ENCODE data around the gene MUC4. TPM values are rescaled to one million over a fixed set of nuclear protein-coding genes. Genes with fewer than 3 reads are reported as not detected.
"Not testable (repeated sequence)": the region's sequence is repeated elsewhere in the genome, so short reads cannot be mapped to it uniquely, and the experiment has no call there.

The MUC4 gene
- total RNA-seq, 1 donor from 2014 or later, result not detected

- DNase-seq (ENCODE audit: low spot score), result peak; percentile 97
- Mint-ChIP-seq H3K4me3 (ENCODE audit: unreplicated experiment) (no peak overlapping the region), H3K36me3 (ENCODE audit: low read depth) (peaks cover 27% of the 10 kb centered on the region), H3K9me3 (ENCODE audit: low read depth) (no peaks in the 10 kb centered on the region), H3K4me1 (ENCODE audit: low read depth) (no peaks in the 10 kb centered on the region), H3K27me3 (ENCODE audit: low read depth) (peaks cover 13% of the 10 kb centered on the region), H3K27ac (ENCODE audit: unreplicated experiment) (no peak overlapping the region)
- TF ChIP-seq CTCF (IDR thresholded peaks at IDR 0.05), result no peak
These were observed 78.8 kb downstream of the MUC4 start for GRCh38 chr3:195732940-195733339.

- H3K27ac Mint-ChIP-seq (ENCODE audit: unreplicated experiment), result no peak overlapping the region
- H3K27me3 Mint-ChIP-seq (ENCODE audit: low read depth), result peaks cover 9% of the 10 kb centered on the region
- peaks cover 25% of the 10 kb centered on the region for H3K36me3 Mint-ChIP-seq (ENCODE audit: low read depth)
- no peaks in the 10 kb centered on the region for H3K9me3 Mint-ChIP-seq (ENCODE audit: low read depth)
- DNase-seq (ENCODE audit: low spot score), result peak; percentile 91
- no peak overlapping the region for H3K4me3 Mint-ChIP-seq (ENCODE audit: unreplicated experiment)
- no peaks in the 10 kb centered on the region for H3K4me1 Mint-ChIP-seq (ENCODE audit: low read depth)
- no peak for TF ChIP-seq CTCF (IDR thresholded peaks at IDR 0.05)
These were observed 80.3 kb downstream of the MUC4 start for GRCh38 chr3:195731356-195731905.

GRCh38 chr3:195729476-195730251 is 82.1 kb downstream of the MUC4 start:
- Mint-ChIP-seq H3K27ac (ENCODE audit: unreplicated experiment) (no peak overlapping the region), H3K36me3 (ENCODE audit: low read depth) (peaks cover 17% of the 10 kb centered on the region), H3K4me1 (ENCODE audit: low read depth) (no peaks in the 10 kb centered on the region), H3K27me3 (ENCODE audit: low read depth) (no peaks in the 10 kb centered on the region), H3K4me3 (ENCODE audit: unreplicated experiment) (no peak overlapping the region), H3K9me3 (ENCODE audit: low read depth) (no peaks in the 10 kb centered on the region)
- DNase-seq (ENCODE audit: low spot score), result peak; percentile 93
- no peak for TF ChIP-seq CTCF (IDR thresholded peaks at IDR 0.05)

- DNase-seq (ENCODE audit: low spot score); H3K4me1 Mint-ChIP-seq (ENCODE audit: low read depth); H3K27me3 Mint-ChIP-seq (ENCODE audit: low read depth); H3K9me3 Mint-ChIP-seq (ENCODE audit: low read depth); H3K4me3 Mint-ChIP-seq (ENCODE audit: unreplicated experiment); H3K27ac Mint-ChIP-seq (ENCODE audit: unreplicated experiment): not testable (repeated sequence)
- peaks cover 17% of the 10 kb centered on the region for H3K36me3 Mint-ChIP-seq (ENCODE audit: low read depth)
These were observed 82.9 kb downstream of the MUC4 start for GRCh38 chr3:195728789-195729188.

GRCh38 chr3:195727606-195728195 is 84.0 kb downstream of the MUC4 start:
- no peaks in the 10 kb centered on the region for H3K27me3 Mint-ChIP-seq (ENCODE audit: low read depth)
- no peaks in the 10 kb centered on the region for H3K4me1 Mint-ChIP-seq (ENCODE audit: low read depth)
- TF ChIP-seq CTCF (IDR thresholded peaks at IDR 0.05), result no peak
- H3K36me3 Mint-ChIP-seq (ENCODE audit: low read depth), result peaks cover 12% of the 10 kb centered on the region
- no peak overlapping the region for H3K4me3 Mint-ChIP-seq (ENCODE audit: unreplicated experiment)
- no peaks in the 10 kb centered on the region for H3K9me3 Mint-ChIP-seq (ENCODE audit: low read depth)
- H3K27ac Mint-ChIP-seq (ENCODE audit: unreplicated experiment), result no peak overlapping the region
- DNase-seq (ENCODE audit: low spot score), result peak; percentile 87

GRCh38 chr3:195725916-195726740 is 85.6 kb downstream of the MUC4 start:
- not testable (repeated sequence) for H3K36me3 Mint-ChIP-seq (ENCODE audit: low read depth); H3K27me3 Mint-ChIP-seq (ENCODE audit: low read depth); H3K4me3 Mint-ChIP-seq (ENCODE audit: unreplicated experiment); H3K9me3 Mint-ChIP-seq (ENCODE audit: low read depth); H3K4me1 Mint-ChIP-seq (ENCODE audit: low read depth); H3K27ac Mint-ChIP-seq (ENCODE audit: unreplicated experiment)
- peak; percentile 94 for DNase-seq (ENCODE audit: low spot score)

GRCh38 chr3:195724363-195724762 is 87.4 kb downstream of the MUC4 start:
- not testable (repeated sequence) for H3K4me3 Mint-ChIP-seq (ENCODE audit: unreplicated experiment); H3K4me1 Mint-ChIP-seq (ENCODE audit: low read depth); H3K27me3 Mint-ChIP-seq (ENCODE audit: low read depth); H3K36me3 Mint-ChIP-seq (ENCODE audit: low read depth); H3K9me3 Mint-ChIP-seq (ENCODE audit: low read depth); DNase-seq (ENCODE audit: low spot score); H3K27ac Mint-ChIP-seq (ENCODE audit: unreplicated experiment)

- not testable (repeated sequence) for H3K9me3 Mint-ChIP-seq (ENCODE audit: low read depth); H3K27me3 Mint-ChIP-seq (ENCODE audit: low read depth); H3K4me1 Mint-ChIP-seq (ENCODE audit: low read depth); H3K4me3 Mint-ChIP-seq (ENCODE audit: unreplicated experiment); H3K27ac Mint-ChIP-seq (ENCODE audit: unreplicated experiment); H3K36me3 Mint-ChIP-seq (ENCODE audit: low read depth)
- peak; percentile 68 for DNase-seq (ENCODE audit: low spot score)
These were observed 88.8 kb downstream of the MUC4 start for GRCh38 chr3:195722996-195723345.

Data from chondrocyte (in vitro differentiated cells).